GM04504 (cell line): ENCODE results near the gene NEURL1.
"Not testable (repeated sequence)": the region's sequence is repeated elsewhere in the genome, so short reads cannot be mapped to it uniquely, and the experiment has no call there.

Experiments
- DNase-seq: peaks from one replicate; pipeline ENCODE4 v3.0.0-alpha.2; 2012; ENCODE audit warnings: low read depth

NEURL1 gene

GRCh38 chr10:103463499-103463898 lies 30.0 kb upstream of the NEURL1 start:
- DNase-seq, result no peak

GRCh38 chr10:103465411-103466179 lies 27.9 kb upstream of the NEURL1 start:
- no peak for DNase-seq

GRCh38 chr10:103466734-103467133 lies 26.8 kb upstream of the NEURL1 start:
- DNase-seq, result no peak

- DNase-seq, result no peak
Measured at GRCh38 chr10:103467406-103467805, 26.1 kb upstream of the NEURL1 start.

- DNase-seq, result no peak
Measured at GRCh38 chr10:103469201-103469600, 24.3 kb upstream of the NEURL1 start.

- DNase-seq, result no peak
Measured at GRCh38 chr10:103470761-103471653, 22.5 kb upstream of the NEURL1 start.

- DNase-seq, result no peak
Measured at GRCh38 chr10:103472005-103472404, 21.5 kb upstream of the NEURL1 start.

GRCh38 chr10:103473261-103473671 lies 20.2 kb upstream of the NEURL1 start:
- DNase-seq, result no peak

- no peak for DNase-seq
Measured at GRCh38 chr10:103474077-103474476, 19.4 kb upstream of the NEURL1 start.

GRCh38 chr10:103475437-103475836 lies 18.1 kb upstream of the NEURL1 start:
- DNase-seq, result no peak

GRCh38 chr10:103476046-103476768 lies 17.3 kb upstream of the NEURL1 start:
- DNase-seq, result no peak

GRCh38 chr10:103478671-103479070 lies 14.8 kb upstream of the NEURL1 start:
- no peak for DNase-seq

GRCh38 chr10:103479135-103479534 lies 14.4 kb upstream of the NEURL1 start, which contains the start of gene CALHM3:
TSS of gene CALHM3 (minus strand) at chr10:103479240. CDS start at chr10:103479032, 208 bp downstream.
- DNase-seq, result no peak

- DNase-seq, result peak; percentile 36
Measured at GRCh38 chr10:103480521-103480920, 13.0 kb upstream of the NEURL1 start.

- DNase-seq, result peak; percentile 33
Measured at GRCh38 chr10:103481974-103482531, 11.5 kb upstream of the NEURL1 start.

- not testable (repeated sequence) for DNase-seq
Measured at GRCh38 chr10:103486635-103487409, 6.7 kb upstream of the NEURL1 start.

GRCh38 chr10:103487410-103487708 lies 6.1 kb upstream of the NEURL1 start:
- no peak for DNase-seq

GRCh38 chr10:103490986-103491314 lies 2.6 kb upstream of the NEURL1 start:
- no peak for DNase-seq

- peak; percentile 92 for DNase-seq
Measured at GRCh38 chr10:103491729-103492364, 1.7 kb upstream of the NEURL1 start.

GRCh38 chr10:103492655-103493261 lies 747 bp upstream of the NEURL1 start:
- no peak for DNase-seq
